H9 (cell line): ENCODE measurements around the gene GSG1L2. TPM values are rescaled to one million over a fixed set of nuclear protein-coding genes. Genes with fewer than 3 reads are reported as not detected.

Experiments
- DNase-seq: peaks from one replicate; pipeline ENCODE4 v3.0.0-alpha.2; 2017
- H2AFZ ChIP-seq: one replicate; pipeline ENCODE4 v1.6.1; 2013; ENCODE audit warnings: mild to moderate bottlenecking, low read length, control low read depth, moderate library complexity
- H2AK5ac ChIP-seq: 2 replicates; pipeline ENCODE4 v1.6.1; 2013; ENCODE audit warnings: low read length, control low read depth, mixed read lengths; ENCODE audit not compliant: insufficient read length
- H2BK120ac ChIP-seq: one replicate; pipeline ENCODE4 v1.6.1; 2013; ENCODE audit warnings: low read depth, mild to moderate bottlenecking, low read length, control low read depth, inconsistent platforms; ENCODE audit not compliant: poor library complexity, severe bottlenecking
- H2BK12ac ChIP-seq: 2 replicates; pipeline ENCODE4 v1.6.1; 2013; ENCODE audit warnings: low read length, control low read depth, mixed read lengths, low read depth; ENCODE audit not compliant: insufficient read length
- H2BK15ac ChIP-seq: 2 replicates; pipeline ENCODE4 v1.6.1; 2013; ENCODE audit warnings: low read depth, low read length, control low read depth
- H2BK20ac ChIP-seq: one replicate; pipeline ENCODE4 v1.6.1; 2013; ENCODE audit warnings: low read depth, mild to moderate bottlenecking, low read length, control low read depth, inconsistent platforms; ENCODE audit not compliant: poor library complexity, severe bottlenecking
- H2BK5ac ChIP-seq: 2 replicates; pipeline ENCODE4 v1.6.1; 2013; ENCODE audit warnings: low read length, control low read depth, mixed read lengths; ENCODE audit not compliant: insufficient read length
- H3K14ac ChIP-seq: 2 replicates; pipeline ENCODE4 v1.6.1; 2013; ENCODE audit warnings: low read length, control low read depth; ENCODE audit not compliant: insufficient read depth
- H3K18ac ChIP-seq: 2 replicates; pipeline ENCODE4 v1.6.1; 2013; ENCODE audit warnings: low read depth, mild to moderate bottlenecking, mixed read lengths, low read length, control low read depth; ENCODE audit not compliant: insufficient read length
- H3K23ac ChIP-seq: 2 replicates; pipeline ENCODE4 v1.6.1; 2013; ENCODE audit warnings: low read length, control low read depth, mixed read lengths, low read depth; ENCODE audit not compliant: insufficient read length
- H3K23me2 ChIP-seq: 2 replicates; pipeline ENCODE4 v1.6.1; 2013; ENCODE audit warnings: low read depth, mild to moderate bottlenecking, mixed read lengths, low read length, control low read depth; ENCODE audit not compliant: insufficient read length, poor library complexity, severe bottlenecking
- H3K27ac ChIP-seq: 2 replicates; pipeline ENCODE4 v1.5.1; 2013; ENCODE audit warnings: low read length, control low read depth, mixed read lengths, low read depth; ENCODE audit not compliant: insufficient read length
- H3K27me3 ChIP-seq: 2 replicates; pipeline ENCODE4 v1.6.1; 2013; ENCODE audit warnings: low read length, control low read depth, inconsistent platforms; ENCODE audit not compliant: insufficient read depth
- H3K4ac ChIP-seq: 2 replicates; pipeline ENCODE4 v1.6.1; 2013; ENCODE audit warnings: low read depth, mild to moderate bottlenecking, control low read depth, inconsistent platforms, low read length, moderate library complexity
- H3K4me1 ChIP-seq: 2 replicates; pipeline ENCODE4 v1.6.1; 2013; ENCODE audit warnings: low read length, control low read depth, inconsistent platforms; ENCODE audit not compliant: insufficient read depth
- H3K4me2 ChIP-seq: 2 replicates; pipeline ENCODE4 v1.6.1; 2013; ENCODE audit warnings: low read length, control low read depth, mixed read lengths; ENCODE audit not compliant: insufficient read length, insufficient read depth
- H3K56ac ChIP-seq: 2 replicates; pipeline ENCODE4 v1.6.1; 2013; ENCODE audit warnings: low read depth, mild to moderate bottlenecking, mixed read lengths, low read length, control low read depth; ENCODE audit not compliant: insufficient read length
- H3K79me1 ChIP-seq: 2 replicates; pipeline ENCODE4 v1.6.1; 2013; ENCODE audit warnings: low read depth, mild to moderate bottlenecking, moderate library complexity, low read length, control low read depth, inconsistent platforms; ENCODE audit not compliant: insufficient read depth, poor library complexity, severe bottlenecking
- H3K79me2 ChIP-seq: 2 replicates; pipeline ENCODE4 v1.6.1; 2013; ENCODE audit warnings: low read length, control low read depth, inconsistent platforms; ENCODE audit not compliant: insufficient read depth
- H3K9ac ChIP-seq: 2 replicates; pipeline ENCODE4 v1.6.1; 2013; ENCODE audit warnings: low read length, control low read depth, mixed read lengths; ENCODE audit not compliant: insufficient read length; ENCODE audit errors: extremely low read depth
- H3K9me3 ChIP-seq: one replicate; pipeline ENCODE4 v1.6.1; 2013; ENCODE audit warnings: low read depth, low read length, inconsistent platforms; ENCODE audit not compliant: control insufficient read depth
- H3T11ph ChIP-seq: one replicate; pipeline ENCODE4 v1.6.1; 2013; ENCODE audit warnings: mild to moderate bottlenecking, low read length, control low read depth, inconsistent platforms
- H4K20me1 ChIP-seq: one replicate; pipeline ENCODE4 v1.6.1; 2013; ENCODE audit not compliant: control insufficient read depth, insufficient read length, insufficient read depth
- H4K5ac ChIP-seq: 2 replicates; pipeline ENCODE4 v1.6.1; 2013; ENCODE audit warnings: low read depth, mild to moderate bottlenecking, mixed read lengths, low read length, control low read depth; ENCODE audit not compliant: insufficient read length
- H4K8ac ChIP-seq: replicated peaks from 2 replicates; pipeline ENCODE4 v1.6.1; 2013; ENCODE audit warnings: low read length, control low read depth, mixed read lengths, low read depth; ENCODE audit not compliant: insufficient read length
- H4K91ac ChIP-seq: 2 replicates; pipeline ENCODE4 v1.6.1; 2013; ENCODE audit warnings: low read depth, mild to moderate bottlenecking, moderate library complexity, mixed read lengths, low read length, control low read depth; ENCODE audit not compliant: insufficient read length
- H3K27ac Mint-ChIP-seq, 3 experiments: 2 replicates in 2 of 3; 3 replicates in 1 of 3; pipeline ENCODE4 v1.8.0; 2020 to 2021; ENCODE audit warnings: mixed read lengths in 3 of 3, mild to moderate bottlenecking in 1 of 3, moderate library complexity in 1 of 3
- H3K27me3 Mint-ChIP-seq: 2 replicates; pipeline ENCODE4 v1.8.0; 2021; ENCODE audit warnings: low read depth, mild to moderate bottlenecking, moderate library complexity, mixed read lengths
- H3K36me3 Mint-ChIP-seq, 3 experiments: 2 replicates in 2 of 3; 3 replicates in 1 of 3; pipeline ENCODE4 v1.8.0; 2020 to 2021; ENCODE audit warnings: low read depth in 3 of 3, mixed read lengths in 3 of 3; ENCODE audit not compliant: insufficient read depth in 1 of 3
- H3K4me1 Mint-ChIP-seq, 2 experiments: 2 replicates each; pipeline ENCODE4 v1.8.0; 2020; ENCODE audit warnings: mixed read lengths in 2 of 2
- H3K4me3 Mint-ChIP-seq, 2 experiments: 2 replicates in 1 of 2; 3 replicates in 1 of 2; pipeline ENCODE4 v1.8.0; 2020 to 2021; ENCODE audit warnings: mild to moderate bottlenecking in 2 of 2, mixed read lengths in 2 of 2, moderate library complexity in 1 of 2
- H3K9me3 Mint-ChIP-seq, 2 experiments: 2 replicates in 1 of 2; 3 replicates in 1 of 2; pipeline ENCODE4 v1.8.0; 2020; ENCODE audit warnings: mild to moderate bottlenecking in 2 of 2, mixed read lengths in 2 of 2, moderate library complexity in 1 of 2
- CTCF ChIP-seq: fragments of 200-600 bp; sonication (generic); conservative IDR thresholded peaks from 3 replicates; pipeline ENCODE4 v1.8.0; 2021; ENCODE audit warnings: antibody characterized with exemption, mild to moderate bottlenecking
- WGBS: extraction: QIAGEN DNeasy Blood & Tissue Kit; methylation state at CpG from one replicate; pipeline ENCODE4 v1.1.7; 2013; ENCODE audit warnings: missing lambda C conversion rate, low lambda C conversion rate, mixed read lengths; ENCODE audit not compliant: insufficient read length; ENCODE audit errors: extremely low coverage; 5-methylcytosine and 5-hydroxymethylcytosine counted together
- total RNA-seq: library from RNA; stranded (reverse); gene quantifications from 2 replicates; pipeline ENCODE4 v1.2.1, GENCODE V29; 2021

The GSG1L2 gene
- total RNA-seq, 1 experiment from 2014 or later = not detected

DNA sequence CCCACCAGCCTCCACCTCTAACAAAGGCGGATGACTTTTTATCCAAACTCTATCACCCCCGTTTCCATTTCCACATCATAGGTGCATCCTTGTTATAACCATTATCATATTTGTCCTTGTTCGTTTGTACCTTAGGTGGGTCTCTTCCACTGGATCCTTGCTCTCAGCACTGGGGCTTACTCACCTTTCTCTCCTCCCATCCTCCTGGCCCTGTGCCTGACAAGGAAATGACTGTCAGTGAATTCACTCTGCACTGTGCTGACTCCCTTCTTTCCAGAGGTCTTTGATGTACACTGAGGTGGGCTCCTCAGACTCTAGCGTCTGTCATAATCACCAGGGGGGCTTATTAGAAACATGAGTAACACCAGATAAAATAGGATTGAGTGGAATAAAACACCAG is 3.1 kb downstream of the GSG1L2 start:
- H3T11ph ChIP-seq = no peak overlapping the region
- H2AFZ ChIP-seq = no peak overlapping the region
- no peak overlapping the region for H3K18ac ChIP-seq
- H3K9me3 Mint-ChIP-seq = peaks cover 2 to 3% of the 10 kb centered on the region in 2 experiments; a peak in 3 of 5 replicates
- H3K14ac ChIP-seq = no peak overlapping the region
- no peaks in the 10 kb centered on the region for H3K36me3 Mint-ChIP-seq
- H2BK15ac ChIP-seq = no peak overlapping the region
- H3K4me2 ChIP-seq = no peak overlapping the region
- peaks cover 3% of the 10 kb centered on the region; the same call in 1 of the 2 replicates for H3K4me1 ChIP-seq
- H3K79me1 ChIP-seq = no peaks in the 10 kb centered on the region
- H3K27ac ChIP-seq = no peak overlapping the region
- no peak for DNase-seq
- H2BK120ac ChIP-seq = no peak overlapping the region
- no peak overlapping the region for H3K23ac ChIP-seq
- H2BK12ac ChIP-seq = no peak overlapping the region
- H4K5ac ChIP-seq = no peak overlapping the region
- H3K56ac ChIP-seq = no peak overlapping the region
- no peak overlapping the region for H3K4ac ChIP-seq
- H3K9me3 ChIP-seq = no peaks in the 10 kb centered on the region
- H2BK5ac ChIP-seq = no peak overlapping the region
- no peak overlapping the region for H4K91ac ChIP-seq
- no peak overlapping the region for H3K9ac ChIP-seq
- no peak overlapping the region for H2AK5ac ChIP-seq
- H3K27ac Mint-ChIP-seq = no peak overlapping the region; a peak in 1 of 7 replicates
- peaks cover 2% of the 10 kb centered on the region; the same call in 1 of the 2 replicates for H3K27me3 Mint-ChIP-seq
- TF ChIP-seq CTCF = no peak
- no peaks in the 10 kb centered on the region for H3K23me2 ChIP-seq
- H3K27me3 ChIP-seq = no peaks in the 10 kb centered on the region
- H3K79me2 ChIP-seq = no peaks in the 10 kb centered on the region
- no peaks in the 10 kb centered on the region for H4K20me1 ChIP-seq
- no peak overlapping the region for H4K8ac ChIP-seq
- WGBS = no CpG with 5 or more reads among the region's 4 CpGs
- H3K4me1 Mint-ChIP-seq = peaks cover 4 to 6% of the 10 kb centered on the region in 2 experiments; a peak in 3 of 4 replicates
- no peak overlapping the region for H3K4me3 Mint-ChIP-seq
- H2BK20ac ChIP-seq = no peak overlapping the region
